ENCODE results near the gene IL17RB.

IL17RB gene

DNA sequence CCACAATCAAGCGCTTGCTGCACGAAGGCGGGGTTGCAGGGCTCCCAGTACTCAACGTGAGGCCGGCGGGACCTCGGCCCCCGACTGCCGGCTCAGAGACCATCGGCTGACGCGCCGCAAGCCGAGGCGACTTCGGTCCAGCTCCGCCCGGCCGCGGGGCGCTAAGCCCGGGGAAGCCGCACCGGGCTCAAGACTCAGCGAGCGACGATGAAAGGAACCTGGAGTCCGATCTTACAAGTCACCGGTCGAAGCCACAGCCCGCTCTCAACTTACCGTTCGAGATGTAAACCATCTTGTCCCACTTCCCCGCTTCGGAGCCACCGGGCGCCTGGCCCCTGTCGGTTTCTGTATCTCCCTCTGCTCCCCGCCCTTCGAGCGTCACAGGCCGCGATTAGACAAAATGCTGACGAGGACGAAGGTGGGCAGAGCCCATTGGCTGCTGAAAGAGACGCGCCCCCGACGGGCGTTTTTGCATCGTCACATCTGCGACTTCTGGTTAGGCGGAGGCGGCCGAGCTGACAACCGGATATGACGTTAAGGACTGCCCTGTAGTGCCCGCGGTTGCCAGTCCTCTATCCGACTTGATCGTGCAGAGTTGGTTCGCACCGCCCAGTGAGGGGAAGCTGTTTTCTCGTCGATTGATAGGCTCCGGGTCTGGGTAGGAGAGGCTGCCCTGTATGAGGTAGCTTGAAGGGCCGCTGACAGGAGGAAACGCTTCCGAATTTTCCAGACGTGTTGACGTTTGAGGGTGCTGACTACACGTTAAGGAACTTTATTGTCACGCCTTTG, 45.3 kb downstream of the IL17RB start, which contains the start of gene SELENOK:
Gene SELENOK, minus strand, starts transcription at position 363 of the 789 bp plus-strand sequence.
- Histone ChIP-seq H3F3A (ENCODE audit: control insufficient read depth, insufficient read depth) (no peaks in the 10 kb centered on the region), H3K9me2 (replicated peaks; ENCODE audit: control insufficient read depth, low read length) (no peaks in the 10 kb centered on the region), H3K36me3 (ENCODE audit: control insufficient read depth, low read length) (peaks cover 32% of the 10 kb centered on the region), H3K4me1 (ENCODE audit: control insufficient read depth, low read length) (peaks cover 26% of the 10 kb centered on the region), H3K9me3 (ENCODE audit: control insufficient read depth, insufficient read depth, low read length) (peaks cover 5% of the 10 kb centered on the region; the same call in 1 of the 2 replicates), H3K79me2 (ENCODE audit: control insufficient read depth, low read length) (peaks cover 42% of the 10 kb centered on the region), H3K27ac (ENCODE audit: low read depth, low read length) (peak within 1 kb of the TSS; percentile 49), H3K4me3 (ENCODE audit: low read length) (peak within 1 kb of the TSS; percentile 91), H4K20me1 (ENCODE audit: control insufficient read depth, insufficient read depth, low read depth, low read length) (no peaks in the 10 kb centered on the region; the same call in 1 of the 2 replicates), H3K4me2 (ENCODE audit: low read length) (peak within 1 kb of the TSS; percentile 91), H3K27me3 (ENCODE audit: control insufficient read depth, low read length) (peaks cover 15% of the 10 kb centered on the region)
- TF ChIP-seq, protein P1, sequence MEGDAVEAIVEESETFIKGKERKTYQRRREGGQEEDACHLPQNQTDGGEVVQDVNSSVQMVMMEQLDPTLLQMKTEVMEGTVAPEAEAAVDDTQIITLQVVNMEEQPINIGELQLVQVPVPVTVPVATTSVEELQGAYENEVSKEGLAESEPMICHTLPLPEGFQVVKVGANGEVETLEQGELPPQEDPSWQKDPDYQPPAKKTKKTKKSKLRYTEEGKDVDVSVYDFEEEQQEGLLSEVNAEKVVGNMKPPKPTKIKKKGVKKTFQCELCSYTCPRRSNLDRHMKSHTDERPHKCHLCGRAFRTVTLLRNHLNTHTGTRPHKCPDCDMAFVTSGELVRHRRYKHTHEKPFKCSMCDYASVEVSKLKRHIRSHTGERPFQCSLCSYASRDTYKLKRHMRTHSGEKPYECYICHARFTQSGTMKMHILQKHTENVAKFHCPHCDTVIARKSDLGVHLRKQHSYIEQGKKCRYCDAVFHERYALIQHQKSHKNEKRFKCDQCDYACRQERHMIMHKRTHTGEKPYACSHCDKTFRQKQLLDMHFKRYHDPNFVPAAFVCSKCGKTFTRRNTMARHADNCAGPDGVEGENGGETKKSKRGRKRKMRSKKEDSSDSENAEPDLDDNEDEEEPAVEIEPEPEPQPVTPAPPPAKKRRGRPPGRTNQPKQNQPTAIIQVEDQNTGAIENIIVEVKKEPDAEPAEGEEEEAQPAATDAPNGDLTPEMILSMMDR (IDR thresholded peaks at IDR 0.05; ENCODE audit: low read depth, low read length, poor library complexity, severe bottlenecking) = no peak
- TF ChIP-seq EZH2phosphoT487 (IDR thresholded peaks at IDR 0.05; ENCODE audit: borderline replicate concordance, low read length) = no peak

DNA sequence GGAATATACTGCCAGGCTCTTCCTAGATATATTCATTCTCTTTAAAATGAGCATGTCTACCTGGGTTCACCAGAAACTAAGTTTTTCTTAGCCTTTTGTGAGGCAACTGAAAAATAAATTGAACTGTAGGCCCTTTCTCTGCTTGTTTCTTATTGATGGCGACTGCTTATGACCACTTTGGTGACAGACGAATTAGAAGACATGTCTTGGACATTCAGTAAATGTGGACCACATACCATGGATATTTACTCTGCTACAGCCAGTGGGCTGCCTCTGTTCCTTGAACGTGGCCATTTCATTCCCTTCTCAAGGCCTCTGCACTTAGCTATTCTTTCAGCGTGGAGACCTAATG, 45.9 kb downstream of the IL17RB start:
- peaks cover 41% of the 10 kb centered on the region for H3K79me2 ChIP-seq (ENCODE audit: control insufficient read depth, low read length)
- H3K36me3 ChIP-seq (ENCODE audit: control insufficient read depth, low read length) = peaks cover 26% of the 10 kb centered on the region
- TF ChIP-seq EZH2phosphoT487 (IDR thresholded peaks at IDR 0.05; ENCODE audit: borderline replicate concordance, low read length) = no peak
- peaks cover 26% of the 10 kb centered on the region for H3K4me1 ChIP-seq (ENCODE audit: control insufficient read depth, low read length)
- peak overlapping the region; percentile 91 for H3K4me3 ChIP-seq (ENCODE audit: low read length)
- H3K27me3 ChIP-seq (ENCODE audit: control insufficient read depth, low read length) = peaks cover 19% of the 10 kb centered on the region
- peaks cover 5% of the 10 kb centered on the region; the same call in 1 of the 2 replicates for H3K9me3 ChIP-seq (ENCODE audit: control insufficient read depth, insufficient read depth, low read length)
- H4K20me1 ChIP-seq (ENCODE audit: control insufficient read depth, insufficient read depth, low read depth, low read length) = no peaks in the 10 kb centered on the region; the same call in 1 of the 2 replicates
- H3K9me2 ChIP-seq (replicated peaks; ENCODE audit: control insufficient read depth, low read length) = no peaks in the 10 kb centered on the region
- H3F3A ChIP-seq (ENCODE audit: control insufficient read depth, insufficient read depth) = no peaks in the 10 kb centered on the region
- H3K27ac ChIP-seq (ENCODE audit: low read depth, low read length) = peak overlapping the region; percentile 49
- H3K4me2 ChIP-seq (ENCODE audit: low read length) = peak overlapping the region; percentile 91

DNA sequence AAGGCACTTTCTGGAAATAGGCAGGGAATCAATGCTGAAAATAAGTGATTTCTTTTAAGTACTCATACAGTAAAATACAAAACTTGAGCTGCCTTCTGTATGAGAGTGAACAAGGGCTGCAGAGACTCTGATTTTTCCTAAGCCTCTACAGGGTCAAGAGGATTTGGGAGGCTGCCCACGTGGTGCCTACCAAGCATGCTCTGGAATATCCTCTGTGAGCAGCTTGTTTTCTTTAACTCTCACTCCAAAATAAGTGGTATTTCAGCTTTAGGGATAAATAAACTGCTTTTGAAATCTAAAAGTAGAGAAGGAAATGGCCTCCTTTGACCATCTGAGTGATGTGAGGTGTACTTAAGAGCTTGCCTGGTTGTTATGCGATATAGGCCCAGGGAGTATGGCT, 53.4 kb downstream of the IL17RB start:
- Histone ChIP-seq H3F3A (ENCODE audit: control insufficient read depth, insufficient read depth) (no peaks in the 10 kb centered on the region), H3K9me3 (ENCODE audit: control insufficient read depth, insufficient read depth, low read length) (no peaks in the 10 kb centered on the region), H3K79me2 (ENCODE audit: control insufficient read depth, low read length) (no peaks in the 10 kb centered on the region), H4K20me1 (ENCODE audit: control insufficient read depth, insufficient read depth, low read depth, low read length) (no peaks in the 10 kb centered on the region), H3K36me3 (ENCODE audit: control insufficient read depth, low read length) (no peaks in the 10 kb centered on the region), H3K4me1 (ENCODE audit: control insufficient read depth, low read length) (no peaks in the 10 kb centered on the region), H3K27ac (ENCODE audit: low read depth, low read length) (no peak overlapping the region), H3K4me2 (ENCODE audit: low read length) (no peak overlapping the region), H3K9me2 (replicated peaks; ENCODE audit: control insufficient read depth, low read length) (no peaks in the 10 kb centered on the region), H3K4me3 (ENCODE audit: low read length) (no peak overlapping the region), H3K27me3 (ENCODE audit: control insufficient read depth, low read length) (peaks cover 34% of the 10 kb centered on the region)
- no peak for TF ChIP-seq EZH2phosphoT487 (IDR thresholded peaks at IDR 0.05; ENCODE audit: borderline replicate concordance, low read length)
- TF ChIP-seq, protein P1 (IDR thresholded peaks at IDR 0.05; ENCODE audit: low read depth, low read length, poor library complexity, severe bottlenecking) = no peak

DNA sequence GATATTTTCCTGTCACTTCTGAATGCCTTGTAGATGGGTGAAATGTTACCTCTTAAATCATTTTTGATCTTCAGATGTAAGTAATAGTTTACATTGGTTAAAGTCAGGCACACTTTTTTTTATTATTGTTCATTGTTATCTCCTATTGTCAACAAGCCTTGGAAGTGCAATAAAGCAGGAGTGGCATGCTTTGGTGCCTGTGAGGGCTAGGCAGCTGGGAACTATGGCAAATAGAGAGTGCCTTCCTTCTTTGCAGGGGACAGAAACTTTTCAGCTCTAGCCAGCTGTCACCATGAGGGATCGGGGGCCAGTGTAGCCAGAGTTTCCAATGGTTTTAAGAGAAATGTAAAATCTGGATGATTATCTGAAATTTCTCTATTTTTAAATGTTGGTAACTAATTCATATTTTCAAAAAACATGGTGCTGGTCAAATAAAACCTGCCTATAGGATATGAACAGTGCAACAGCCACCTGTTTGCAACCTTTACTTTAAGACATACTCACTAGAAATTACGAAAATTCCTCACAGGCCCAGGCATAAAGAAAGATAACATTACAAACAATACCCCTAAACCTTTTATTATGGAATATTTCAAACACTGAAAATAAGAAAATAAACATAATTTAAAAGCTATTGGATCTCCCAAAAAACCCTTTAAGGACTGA, 54.4 kb downstream of the IL17RB start:
- no peak overlapping the region for H3K4me3 ChIP-seq (ENCODE audit: low read length)

More for the DNA sequence above, 54.4 kb downstream of the IL17RB start:
- Histone ChIP-seq H3K27ac (ENCODE audit: low read depth, low read length) (no peak overlapping the region), H3K79me2 (ENCODE audit: control insufficient read depth, low read length) (no peaks in the 10 kb centered on the region), H3K4me1 (ENCODE audit: control insufficient read depth, low read length) (no peaks in the 10 kb centered on the region), H3F3A (ENCODE audit: control insufficient read depth, insufficient read depth) (no peaks in the 10 kb centered on the region), H3K9me3 (ENCODE audit: control insufficient read depth, insufficient read depth, low read length) (no peaks in the 10 kb centered on the region), H3K27me3 (ENCODE audit: control insufficient read depth, low read length) (peaks cover 25% of the 10 kb centered on the region), H3K9me2 (replicated peaks; ENCODE audit: control insufficient read depth, low read length) (no peaks in the 10 kb centered on the region), H3K4me2 (ENCODE audit: low read length) (no peak overlapping the region), H4K20me1 (ENCODE audit: control insufficient read depth, insufficient read depth, low read depth, low read length) (no peaks in the 10 kb centered on the region), H3K36me3 (ENCODE audit: control insufficient read depth, low read length) (no peaks in the 10 kb centered on the region)
- TF ChIP-seq, protein P1 (IDR thresholded peaks at IDR 0.05; ENCODE audit: low read depth, low read length, poor library complexity, severe bottlenecking) = no peak
- TF ChIP-seq EZH2phosphoT487 (IDR thresholded peaks at IDR 0.05; ENCODE audit: borderline replicate concordance, low read length) = no peak

Data from DOHH2 (cell line).